ENCODE data around the gene CHTOP.

CHTOP gene

DNA sequence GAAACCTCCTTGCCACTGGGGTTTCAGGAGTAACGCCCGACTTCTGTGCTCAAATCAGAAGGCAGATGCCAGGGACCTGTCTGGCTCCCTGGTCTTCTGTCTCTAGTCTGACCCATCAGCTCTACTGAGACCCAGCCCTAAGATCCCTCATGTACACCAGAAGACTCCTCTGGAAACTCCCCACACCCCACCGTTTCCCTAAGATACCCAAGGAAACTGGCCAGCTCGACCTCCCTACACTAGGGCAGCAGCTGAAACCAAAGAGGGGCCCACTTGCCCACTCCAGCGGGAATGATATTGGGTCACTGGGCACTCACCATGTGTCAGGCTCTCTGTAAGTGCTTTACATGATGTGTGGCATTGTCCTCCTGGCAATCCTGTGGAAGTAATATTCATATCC, 20.5 kb upstream of the CHTOP start:
- DNase-seq, result no peak

- no peak for DNase-seq
Measured at GRCh38 chr1:153614189-153614900, 19.5 kb upstream of the CHTOP start.

DNA sequence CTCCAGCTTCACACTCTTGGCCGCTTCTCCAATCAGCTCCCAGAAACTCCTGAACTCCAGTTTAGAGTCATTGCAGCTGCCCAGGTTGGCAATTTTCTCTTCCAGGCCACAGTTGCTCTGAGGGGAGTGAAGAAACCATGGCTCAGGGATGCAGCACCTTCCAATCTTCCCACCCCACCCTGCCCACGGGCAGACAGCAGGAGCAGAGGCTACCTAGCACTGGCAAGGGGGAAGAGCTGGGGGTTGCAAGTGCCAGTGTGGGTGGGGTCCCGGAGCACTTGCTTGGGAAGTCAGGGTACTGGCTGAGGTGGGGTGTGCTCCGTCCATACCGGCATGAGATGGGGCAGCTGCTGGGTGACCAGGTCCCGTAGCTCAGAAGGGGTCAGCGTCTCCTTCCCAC, 19.0 kb upstream of the CHTOP start:
- DNase-seq, result no peak

DNA sequence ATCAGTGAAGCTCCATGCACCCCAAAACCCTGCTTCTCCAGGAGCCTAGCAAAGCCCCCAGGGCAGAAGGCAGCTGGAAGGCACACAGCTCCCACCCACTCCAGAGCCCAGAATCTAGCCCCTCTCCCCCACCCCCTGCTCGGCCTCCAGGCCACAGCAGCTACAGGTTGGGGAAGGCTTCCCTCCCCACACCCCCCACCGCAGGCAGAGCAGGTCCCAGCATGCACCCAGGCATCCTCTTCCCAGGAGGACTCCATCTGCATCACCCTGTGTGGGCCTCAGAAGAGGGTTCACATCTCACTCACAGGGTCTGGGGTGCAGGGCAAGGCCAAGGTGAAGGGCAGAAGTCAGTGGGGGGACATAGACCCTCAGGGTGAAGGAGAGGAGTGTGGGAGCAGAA, 18.5 kb upstream of the CHTOP start:
- no peak for DNase-seq

GRCh38 chr1:153616144-153616916, 17.5 kb upstream of the CHTOP start, which contains the start of gene S100A14:
Gene S100A14 (minus strand): TSS chr1:153616325. CDS start chr1:153615858, 467 bp downstream.
- DNase-seq, result no peak

- no peak for DNase-seq
Measured at GRCh38 chr1:153616917-153617311, 17.0 kb upstream of the CHTOP start.

DNA sequence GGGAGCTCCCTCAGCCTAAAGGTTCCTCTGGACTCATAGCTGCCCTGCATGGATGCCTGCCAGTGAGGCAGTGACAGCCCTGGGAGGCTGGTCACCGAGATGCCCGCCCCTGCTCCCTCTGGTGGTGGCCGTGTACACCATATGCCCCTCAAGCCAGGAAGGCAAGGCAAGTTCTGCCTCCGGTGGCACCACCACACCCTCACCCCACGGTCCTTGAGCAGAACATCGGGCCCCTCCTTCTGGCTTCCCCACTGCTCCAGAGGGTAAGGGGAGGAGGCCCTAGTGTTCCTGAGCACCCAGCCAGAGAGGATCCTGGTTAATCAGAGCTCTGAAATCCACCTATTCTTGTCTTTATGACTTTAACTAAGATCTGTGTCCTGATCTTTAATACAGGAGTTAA, 16.2 kb upstream of the CHTOP start:
- no peak for DNase-seq

DNA sequence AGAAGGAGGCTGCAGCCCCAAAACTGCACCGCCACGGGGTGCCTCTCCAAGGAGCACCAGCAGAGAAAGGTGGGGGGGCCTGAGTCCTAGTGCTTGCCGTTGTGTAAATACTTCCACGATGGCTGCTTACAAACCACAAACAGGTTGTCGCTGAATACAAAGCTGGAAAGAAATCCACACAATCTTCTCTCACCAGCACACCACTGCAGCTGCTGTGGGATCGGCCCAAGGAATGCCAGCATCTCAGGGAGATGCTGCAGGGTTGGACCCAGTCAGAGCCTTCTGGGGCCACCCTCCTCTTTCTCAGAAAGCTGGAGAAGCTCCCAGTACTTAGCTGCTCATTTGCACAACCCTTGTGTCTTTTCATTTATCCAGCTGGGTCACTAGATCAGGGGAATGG, 14.7 kb upstream of the CHTOP start:
- DNase-seq, result no peak

GRCh38 chr1:153623101-153623500, 10.8 kb upstream of the CHTOP start:
- DNase-seq, result no peak

DNA sequence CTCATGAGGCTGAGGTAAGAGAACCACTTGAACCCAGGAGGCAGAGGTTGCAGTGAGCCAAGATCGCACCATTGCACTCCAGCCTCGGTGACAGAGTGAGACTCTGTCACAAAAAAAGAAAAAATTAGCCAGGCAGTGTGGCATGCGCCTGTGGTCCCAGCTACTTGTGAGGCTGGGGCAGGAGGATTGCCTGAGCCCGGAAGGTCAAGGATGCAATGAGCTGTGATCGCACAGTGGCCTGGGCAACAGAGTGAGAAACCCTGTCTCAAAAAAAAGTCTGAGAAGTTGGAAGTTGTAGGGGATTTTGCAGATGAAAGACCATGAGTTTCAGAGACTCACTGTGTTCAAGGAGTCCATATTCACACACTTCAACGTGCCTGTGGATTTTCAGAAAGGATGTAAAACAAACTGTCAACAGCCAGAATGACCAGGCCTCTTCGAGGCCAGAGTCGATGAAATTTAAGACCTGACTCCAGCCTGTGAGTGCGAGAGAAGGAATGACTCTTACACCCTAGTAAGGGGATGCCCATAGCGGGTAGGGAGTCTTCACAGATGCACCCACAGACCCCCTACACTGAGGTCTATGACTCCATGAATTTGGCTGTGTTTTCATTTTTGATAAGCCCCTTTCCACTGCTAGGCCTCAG, 8.8 kb upstream of the CHTOP start:
- no peak for DNase-seq

- no peak for DNase-seq
Measured at GRCh38 chr1:153626477-153626903, 7.4 kb upstream of the CHTOP start.

- no peak for DNase-seq
Measured at GRCh38 chr1:153626904-153627714, 6.8 kb upstream of the CHTOP start, which contains the start of gene S100A13. Gene S100A13 (minus strand): TSS chr1:153627505. CDS start chr1:153626472, 1,033 bp downstream.

DNA sequence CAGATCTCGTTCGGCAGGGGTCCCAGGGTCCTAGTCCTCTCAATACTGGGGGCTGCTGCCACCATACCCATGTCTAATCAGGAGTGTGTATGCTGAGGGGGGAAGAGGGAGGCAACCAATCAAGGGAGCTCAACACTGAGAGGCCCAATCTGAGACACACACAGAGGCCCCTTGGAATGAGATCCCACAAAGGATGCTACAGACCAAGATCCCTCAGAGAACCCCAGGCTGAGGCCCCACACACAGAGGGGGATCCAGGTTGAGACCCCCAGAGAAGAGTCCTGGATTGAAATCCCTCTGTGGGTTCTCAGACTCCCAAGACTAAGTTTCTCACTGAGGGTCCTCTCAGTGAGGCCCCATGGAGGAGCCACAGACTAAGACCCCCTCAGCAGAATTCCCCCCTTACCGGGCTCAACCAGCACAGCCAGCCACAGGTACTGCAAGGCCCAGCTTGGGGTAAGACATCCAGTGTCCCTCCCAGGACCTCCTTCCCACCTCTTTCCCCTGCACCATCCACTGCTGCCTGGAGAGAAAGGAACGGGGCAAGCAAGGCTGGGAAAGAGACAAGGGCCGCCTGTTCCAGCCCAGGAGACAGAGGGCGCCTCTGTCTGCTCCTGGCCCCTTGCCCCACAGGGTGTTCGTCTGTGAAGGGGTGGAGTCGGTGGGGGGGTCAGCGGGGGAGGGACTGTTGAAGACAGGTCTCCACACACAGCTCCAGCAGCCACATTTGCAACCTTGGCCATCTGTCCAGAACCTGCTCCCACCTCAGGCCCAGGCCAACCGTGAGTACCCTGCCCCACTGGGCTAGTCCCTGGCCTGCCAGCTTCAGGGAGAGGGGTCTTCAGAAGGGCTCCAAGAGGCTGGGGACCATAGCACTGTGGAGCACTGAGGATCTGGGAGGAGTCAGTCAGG, 5.9 kb upstream of the CHTOP start, which contains the start of gene S100A1:
TSS of gene S100A1 (plus strand) at position 720 of the 912 bp plus-strand sequence. CDS start 2,088 bp downstream, outside the sequence.
- DNase-seq, result no peak

- DNase-seq, result no peak
Measured at GRCh38 chr1:153628638-153629342, 5.1 kb upstream of the CHTOP start.

GRCh38 chr1:153629343-153629665, 4.6 kb upstream of the CHTOP start:
- DNase-seq, result no peak

DNA sequence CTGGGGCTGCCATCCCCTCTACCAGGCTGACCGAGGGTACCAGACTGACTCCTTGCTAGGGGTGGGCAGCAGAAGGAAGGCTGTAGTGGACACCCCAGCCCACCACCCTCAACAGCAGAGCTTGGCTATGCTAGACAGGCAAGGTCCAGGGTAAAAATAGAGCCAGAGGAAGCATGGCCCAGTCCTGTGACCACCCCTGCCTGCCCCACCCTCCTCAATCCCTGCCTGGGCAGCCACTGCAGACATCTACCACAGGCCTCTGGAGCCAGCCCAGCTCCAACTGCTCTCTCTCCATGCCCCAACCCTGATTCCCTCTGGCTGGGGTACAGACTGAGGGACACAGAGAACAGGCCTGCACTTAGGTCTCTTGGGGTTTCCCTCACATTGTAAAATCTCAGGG, 3.9 kb upstream of the CHTOP start:
- no peak for DNase-seq

- no peak for DNase-seq
Measured at GRCh38 chr1:153630384-153630783, 3.5 kb upstream of the CHTOP start.

DNA sequence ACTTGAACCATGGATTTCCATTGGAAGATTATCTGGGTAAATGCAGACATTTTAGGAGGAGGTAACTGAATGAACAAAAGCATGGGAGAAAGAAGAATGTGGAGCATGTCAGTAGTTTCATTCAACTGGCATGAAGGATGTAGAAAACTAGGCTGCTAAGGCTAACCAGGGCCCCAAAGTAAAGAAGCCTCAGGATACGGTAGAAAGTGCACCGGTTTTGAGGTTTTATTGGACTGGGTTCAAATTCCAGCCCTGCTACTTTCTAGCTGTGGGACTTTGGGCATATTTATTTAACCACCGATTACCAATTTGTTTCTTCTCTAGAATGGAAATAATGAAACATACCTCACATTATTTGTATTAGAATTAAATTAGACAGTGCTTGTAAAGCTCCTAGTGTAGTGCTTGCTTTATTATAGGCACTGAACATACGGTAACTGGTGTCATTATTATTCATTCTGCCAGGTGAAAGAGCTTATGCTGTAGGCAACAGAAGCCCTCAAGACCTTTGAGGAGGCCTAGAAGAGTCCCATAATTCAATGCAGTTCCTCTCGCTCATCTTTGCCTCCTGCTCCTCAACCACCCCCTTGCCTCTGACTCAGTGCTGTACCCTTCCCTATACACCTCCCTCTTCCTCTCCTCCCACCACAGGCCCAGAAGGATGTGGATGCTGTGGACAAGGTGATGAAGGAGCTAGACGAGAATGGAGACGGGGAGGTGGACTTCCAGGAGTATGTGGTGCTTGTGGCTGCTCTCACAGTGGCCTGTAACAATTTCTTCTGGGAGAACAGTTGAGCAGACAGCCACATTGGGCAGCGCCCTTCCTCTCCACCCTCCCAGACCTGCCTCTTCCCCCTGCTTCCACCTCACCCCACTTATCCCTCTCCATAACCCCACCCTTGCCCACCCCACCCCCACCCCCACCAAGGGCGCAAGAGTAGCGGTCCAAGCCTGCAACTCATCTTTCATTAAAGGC, 2.5 kb upstream of the CHTOP start:
- no peak for DNase-seq

GRCh38 chr1:153633161-153633753, 609 bp upstream of the CHTOP start:
- no peak for DNase-seq
